CD4-positive, alpha-beta T cell treated with Interleukin-4 for 1 hour (primary cell): ENCODE measurements around the gene GDAP1L1.
"Not testable (repeated sequence)": the region's sequence is repeated elsewhere in the genome, so short reads cannot be mapped to it uniquely, and the experiment has no call there.

Experiments used
- DNase-seq, 2 donors: peaks; one replicate each; pipeline ENCODE4 v3.0.0-alpha.2; 2020 to 2022

Gene GDAP1L1

DNA sequence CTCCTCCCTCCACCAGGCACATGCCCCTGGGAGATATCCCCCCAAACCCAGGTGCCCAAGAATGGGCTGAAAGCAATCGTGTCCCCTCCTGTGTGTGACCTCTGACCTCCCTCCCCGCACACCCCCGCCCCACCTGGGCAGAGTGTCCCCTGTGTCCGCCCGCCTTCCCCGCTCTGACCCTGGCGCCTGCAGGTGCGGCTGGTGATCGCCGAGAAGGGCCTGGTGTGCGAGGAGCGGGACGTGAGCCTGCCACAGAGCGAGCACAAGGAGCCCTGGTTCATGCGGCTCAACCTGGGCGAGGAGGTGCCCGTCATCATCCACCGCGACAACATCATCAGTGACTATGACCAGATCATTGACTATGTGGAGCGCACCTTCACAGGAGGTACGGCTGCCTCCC is 9.9 kb downstream of the GDAP1L1 start:
- no peak for DNase-seq

DNA sequence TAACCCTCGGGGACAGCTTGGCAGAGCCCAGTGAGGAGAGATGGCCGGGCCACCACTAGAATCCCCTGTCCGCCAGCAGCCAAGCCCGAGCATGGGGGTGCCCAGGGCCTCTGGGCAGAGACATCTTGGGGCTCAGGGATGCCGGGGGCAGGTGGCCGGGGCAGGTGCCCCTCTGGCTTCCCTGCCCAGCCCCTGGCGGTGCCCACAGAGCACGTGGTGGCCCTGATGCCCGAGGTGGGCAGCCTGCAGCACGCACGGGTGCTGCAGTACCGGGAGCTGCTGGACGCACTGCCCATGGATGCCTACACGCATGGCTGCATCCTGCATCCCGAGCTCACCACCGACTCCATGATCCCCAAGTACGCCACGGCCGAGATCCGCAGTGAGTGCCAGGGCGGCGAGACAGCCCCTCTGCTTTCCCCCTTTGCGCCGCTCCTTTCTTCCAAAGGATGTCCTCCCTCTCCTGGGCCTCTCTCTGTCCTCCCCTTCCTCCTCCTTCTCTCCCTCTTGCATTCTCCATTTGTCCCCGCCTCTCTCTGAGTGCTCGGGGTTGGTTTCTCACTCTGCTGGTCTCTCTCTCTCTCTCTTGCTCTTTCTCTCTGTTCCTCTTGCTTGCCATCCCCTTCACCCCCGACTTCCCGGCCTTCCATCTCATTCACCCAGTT is 11.2 kb downstream of the GDAP1L1 start:
- no peak for DNase-seq

- DNase-seq, result no peak
Measured at GRCh38 chr20:44264287-44264686, 17.2 kb downstream of the GDAP1L1 start.

- DNase-seq, result no peak
Measured at GRCh38 chr20:44268802-44269201, 21.7 kb downstream of the GDAP1L1 start.

DNA sequence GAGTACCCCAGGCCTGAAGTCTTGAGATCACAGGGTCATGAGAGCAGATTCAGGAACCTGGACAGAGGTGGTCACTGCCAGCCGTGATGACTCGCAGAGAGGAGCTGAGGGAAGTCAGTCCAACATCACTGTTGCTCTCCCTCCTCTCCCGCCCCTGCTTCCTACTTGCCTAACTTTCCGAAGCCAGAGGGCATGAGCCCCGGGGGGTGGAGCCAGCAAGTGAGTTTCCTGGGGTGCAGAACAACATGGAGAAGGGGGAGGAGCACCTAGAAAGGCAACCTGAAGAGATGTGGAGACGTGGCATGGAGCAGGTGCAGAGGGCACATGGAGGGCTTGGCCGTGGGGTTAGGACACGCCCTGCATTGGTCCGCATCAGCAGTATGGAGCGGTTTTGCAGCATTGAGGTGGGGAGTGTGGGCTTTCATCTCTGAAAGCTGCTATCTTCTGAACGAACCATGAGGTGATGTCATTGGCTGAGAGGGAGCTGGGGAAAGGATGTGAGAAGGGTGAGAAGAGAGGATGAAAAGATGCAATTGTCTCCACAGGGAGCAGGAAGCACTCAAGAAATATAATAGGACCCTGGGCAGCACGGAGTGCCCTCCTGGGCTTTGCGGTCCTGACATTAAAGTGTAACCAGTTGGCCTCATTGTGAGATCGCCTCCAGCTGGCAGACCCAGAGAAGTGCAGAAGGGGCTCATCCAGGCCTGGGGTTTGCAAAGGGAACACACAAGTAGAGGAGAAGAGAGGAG is 25.0 kb downstream of the GDAP1L1 start:
- peak in 1 of 2 donors; percentile 6 for DNase-seq

GRCh38 chr20:44273231-44274215 is 26.4 kb downstream of the GDAP1L1 start:
- DNase-seq, result no peak

GRCh38 chr20:44274303-44275017 is 27.4 kb downstream of the GDAP1L1 start:
- no peak for DNase-seq

DNA sequence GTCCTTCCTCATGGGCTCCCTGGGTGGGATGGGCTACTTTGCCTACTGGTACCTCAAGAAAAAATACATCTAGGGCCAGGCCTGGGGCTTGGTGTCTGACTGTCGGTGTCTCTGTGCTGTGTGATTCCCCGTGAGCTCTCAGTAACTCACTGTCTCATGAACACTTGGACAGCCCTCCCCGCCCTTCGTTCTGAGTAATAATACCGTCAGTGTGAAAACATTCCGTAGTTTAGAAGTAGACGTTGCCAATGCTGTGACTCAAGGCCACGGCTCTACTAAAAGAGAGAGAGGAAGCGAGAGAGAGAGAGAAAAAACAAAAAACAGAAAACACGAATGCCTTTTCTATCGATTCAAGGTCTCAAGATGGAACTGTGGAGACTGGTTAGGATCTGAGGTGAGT is 32.1 kb downstream of the GDAP1L1 start:
- DNase-seq, result no peak

DNA sequence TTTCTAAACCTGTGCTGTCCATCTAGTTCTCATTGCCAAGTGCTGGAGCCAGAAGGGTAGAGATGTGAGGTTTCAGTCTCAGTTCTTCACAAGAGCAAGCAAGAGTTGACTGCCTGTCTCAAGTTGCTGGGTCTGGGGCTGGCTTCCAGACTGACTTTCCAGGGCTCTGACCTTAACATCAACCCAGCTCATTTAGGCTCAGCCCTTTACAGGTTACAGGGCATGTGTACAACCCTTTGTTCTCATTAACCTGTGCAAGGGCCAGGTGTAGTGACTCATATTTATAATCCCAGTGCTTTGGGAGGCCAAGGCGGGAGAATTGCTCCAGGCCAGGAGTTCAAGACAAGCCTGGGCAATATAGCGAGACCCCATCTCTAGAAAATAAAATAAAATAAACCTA is 33.3 kb downstream of the GDAP1L1 start:
- DNase-seq, result no peak

- DNase-seq, result no peak
Measured at GRCh38 chr20:44282192-44282591, 35.1 kb downstream of the GDAP1L1 start.

DNA sequence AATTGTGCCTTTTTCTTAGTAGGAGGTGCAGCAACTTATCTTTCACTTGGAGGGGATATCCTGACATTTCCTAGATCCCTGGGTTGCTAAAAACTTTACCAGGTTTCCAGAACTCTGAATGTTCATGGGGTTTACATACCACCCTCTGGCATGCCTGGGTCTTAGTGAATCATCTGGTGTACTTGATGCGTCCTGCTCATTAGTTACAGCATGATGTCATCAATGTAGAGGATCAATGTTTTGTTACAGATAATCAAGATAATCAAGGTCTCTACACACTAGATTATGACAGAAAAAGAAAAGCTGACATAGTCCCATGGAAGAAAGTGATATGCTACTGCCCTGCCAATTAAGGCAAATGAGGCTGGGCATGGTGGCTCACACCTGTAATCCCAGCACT is 36.9 kb downstream of the GDAP1L1 start:
- no peak for DNase-seq

DNA sequence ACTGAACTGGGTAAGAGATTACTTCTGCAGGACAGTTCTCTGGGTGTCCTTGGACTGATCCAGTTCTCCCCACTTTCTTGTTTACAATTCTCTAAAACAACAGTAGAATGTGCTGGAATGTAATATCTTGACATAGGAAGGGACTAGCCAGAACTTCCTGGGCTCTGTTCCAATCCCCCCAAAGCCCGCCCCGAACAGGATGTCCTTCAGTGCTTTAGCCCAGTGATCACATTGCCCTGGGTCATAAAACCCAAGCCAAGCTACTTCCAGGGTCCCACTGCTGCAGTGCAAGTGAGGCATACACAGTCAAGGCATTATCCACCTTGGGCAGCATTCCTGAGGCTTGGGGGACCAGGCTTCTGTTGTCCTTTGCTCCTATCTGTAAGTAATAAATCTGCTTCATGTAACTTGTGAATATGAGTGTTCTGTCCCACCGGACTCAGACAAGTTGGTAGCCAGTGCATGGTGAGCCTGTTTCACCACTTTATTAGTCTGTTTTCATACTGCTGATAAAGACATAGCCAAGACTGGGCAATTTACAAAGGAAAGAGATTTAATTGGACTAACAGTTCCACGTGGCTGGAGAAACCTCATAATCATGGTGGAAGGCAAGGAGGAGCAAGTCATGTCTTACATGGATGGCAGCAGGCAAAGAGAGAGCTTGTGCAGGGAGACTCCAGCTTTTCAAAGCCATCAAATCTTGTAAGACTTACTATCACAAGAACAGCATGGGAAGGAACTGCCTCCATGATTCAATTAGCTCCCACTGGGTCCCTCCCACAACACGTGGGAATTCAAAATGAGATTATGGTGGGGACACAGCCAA is 40.4 kb downstream of the GDAP1L1 start:
- DNase-seq, result no peak

GRCh38 chr20:44288252-44288651 is 41.1 kb downstream of the GDAP1L1 start:
- DNase-seq, result peak in 1 of 2 donors; percentile 28

DNA sequence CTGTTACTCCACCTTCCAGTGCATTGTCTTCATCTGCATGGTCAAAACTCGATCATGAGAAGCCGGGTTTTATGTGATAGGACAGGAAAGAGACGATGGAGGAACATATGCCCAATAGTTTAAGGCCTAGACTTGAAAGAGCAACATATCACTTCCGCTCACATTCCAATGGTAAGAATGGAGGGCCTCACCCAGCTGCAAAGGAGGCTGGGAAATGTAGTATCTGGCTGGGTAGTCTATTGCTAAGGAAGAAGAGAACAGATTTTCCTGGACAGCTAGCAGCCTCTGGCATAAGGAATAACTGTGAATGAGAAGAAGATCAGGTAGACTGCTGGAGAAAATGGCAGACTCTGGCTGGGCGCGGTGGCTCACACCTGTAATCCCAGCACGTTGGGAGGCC is 44.6 kb downstream of the GDAP1L1 start:
- DNase-seq, result no peak

GRCh38 chr20:44296011-44296410 is 48.9 kb downstream of the GDAP1L1 start:
- DNase-seq, result no peak

DNA sequence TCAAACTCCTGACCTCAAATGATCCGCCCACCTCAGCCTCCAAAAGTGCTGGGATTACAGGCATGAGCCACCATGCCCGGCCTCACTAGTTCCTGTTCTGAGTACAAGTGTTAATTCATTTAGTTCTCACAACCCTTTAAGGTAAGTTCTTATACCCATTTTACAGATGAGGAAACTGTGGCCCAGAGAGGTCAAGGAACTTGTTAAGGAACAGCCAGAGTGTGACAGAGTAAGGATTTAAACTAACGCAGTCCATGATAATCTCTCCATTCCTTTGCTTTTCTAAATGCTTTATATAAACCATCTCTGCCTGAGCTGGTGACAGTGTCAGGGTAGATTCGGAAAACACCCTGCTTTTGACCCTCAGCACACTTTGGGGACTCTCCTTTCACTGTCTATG is 50.6 kb downstream of the GDAP1L1 start:
- no peak for DNase-seq

GRCh38 chr20:44299011-44299535 is 52.0 kb downstream of the GDAP1L1 start:
- DNase-seq, result not testable (repeated sequence)

- no peak for DNase-seq
Measured at GRCh38 chr20:44301285-44301684, 54.2 kb downstream of the GDAP1L1 start.

- DNase-seq, result no peak
Measured at GRCh38 chr20:44302026-44302669, 55.0 kb downstream of the GDAP1L1 start.

DNA sequence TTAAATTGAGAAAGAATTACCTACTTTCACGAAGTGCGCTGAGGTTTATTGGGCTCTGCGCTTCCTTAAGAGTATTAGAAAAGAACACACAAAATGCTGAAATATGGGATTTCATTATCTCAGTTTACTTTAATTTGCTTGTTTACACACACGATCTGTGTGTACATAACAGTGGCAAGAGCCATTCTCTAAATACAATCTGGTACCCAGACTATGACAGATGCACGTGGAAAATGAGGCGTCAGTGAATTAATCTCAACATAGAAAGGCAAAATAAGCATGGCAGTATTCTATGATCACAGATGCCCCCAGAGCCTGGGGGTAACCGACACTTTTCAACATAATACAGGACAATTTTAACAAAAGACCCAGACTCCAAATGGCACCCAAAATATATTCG is 55.6 kb downstream of the GDAP1L1 start:
- DNase-seq, result no peak

GRCh38 chr20:44304383-44304782 is 57.3 kb downstream of the GDAP1L1 start:
- no peak for DNase-seq
